HG02642 (cell line): Measurements from ENCODE around the gene ID3.
"Not testable (repeated sequence)": the region's sequence is repeated elsewhere in the genome, so short reads cannot be mapped to it uniquely, and the experiment has no call there.

ENCODE experiments used
- ATAC-seq: cut with Tn5 transposase; IDR thresholded peaks from one replicate; pipeline ENCODE4 v1.9.1; 2021; ENCODE audit warnings: mild to moderate bottlenecking; ENCODE audit not compliant: unreplicated experiment, poor library complexity

The ID3 gene

GRCh38 chr1:23554481-23555269 lies 4.6 kb downstream of the ID3 start:
- peak; percentile 59 for ATAC-seq

- ATAC-seq: no peak
Observed at GRCh38 chr1:23554127-23554480, 5.2 kb downstream of the ID3 start.

GRCh38 chr1:23553231-23554126 lies 5.8 kb downstream of the ID3 start:
- ATAC-seq: no peak

GRCh38 chr1:23551849-23552248 lies 7.5 kb downstream of the ID3 start:
- ATAC-seq: no peak

GRCh38 chr1:23548704-23549143 lies 10.6 kb downstream of the ID3 start:
- ATAC-seq: no peak

- ATAC-seq: no peak
Observed at GRCh38 chr1:23546897-23547584, 12.3 kb downstream of the ID3 start.

- ATAC-seq: no peak
Observed at GRCh38 chr1:23545851-23546250, 13.4 kb downstream of the ID3 start.

GRCh38 chr1:23544444-23545389 lies 14.6 kb downstream of the ID3 start:
- ATAC-seq: no peak

- no peak for ATAC-seq
Observed at GRCh38 chr1:23543707-23544443, 15.4 kb downstream of the ID3 start.

GRCh38 chr1:23542940-23543339 lies 16.4 kb downstream of the ID3 start:
- not testable (repeated sequence) for ATAC-seq

GRCh38 chr1:23539698-23540266 lies 19.5 kb downstream of the ID3 start:
- peak; percentile 88 for ATAC-seq

GRCh38 chr1:23537296-23537973 lies 21.9 kb downstream of the ID3 start:
- no peak for ATAC-seq

GRCh38 chr1:23533246-23534023 lies 25.9 kb downstream of the ID3 start:
- ATAC-seq: no peak

- no peak for ATAC-seq
Observed at GRCh38 chr1:23531562-23532094, 27.7 kb downstream of the ID3 start.

GRCh38 chr1:23530747-23531561 lies 28.3 kb downstream of the ID3 start, which contains the start of gene E2F2:
E2F2 (minus strand) TSS chr1:23531233; CDS start chr1:23530793, 440 bp downstream.
- ATAC-seq: peak; percentile 60

- peak; percentile 13 for ATAC-seq
Observed at GRCh38 chr1:23530087-23530746, 29.1 kb downstream of the ID3 start.
